ENCODE data around the gene NPDC1. TPM values are rescaled to one million over a fixed set of nuclear protein-coding genes. Genes with fewer than 3 reads are reported as not detected.
"Not testable (repeated sequence)": the region's sequence is repeated elsewhere in the genome, so short reads cannot be mapped to it uniquely, and the experiment has no call there.

The NPDC1 gene
- total and polyA plus RNA-seq, 5 experiments from 2014 or later: 2.1 to 9.3 (median 4.2) TPM

DNA sequence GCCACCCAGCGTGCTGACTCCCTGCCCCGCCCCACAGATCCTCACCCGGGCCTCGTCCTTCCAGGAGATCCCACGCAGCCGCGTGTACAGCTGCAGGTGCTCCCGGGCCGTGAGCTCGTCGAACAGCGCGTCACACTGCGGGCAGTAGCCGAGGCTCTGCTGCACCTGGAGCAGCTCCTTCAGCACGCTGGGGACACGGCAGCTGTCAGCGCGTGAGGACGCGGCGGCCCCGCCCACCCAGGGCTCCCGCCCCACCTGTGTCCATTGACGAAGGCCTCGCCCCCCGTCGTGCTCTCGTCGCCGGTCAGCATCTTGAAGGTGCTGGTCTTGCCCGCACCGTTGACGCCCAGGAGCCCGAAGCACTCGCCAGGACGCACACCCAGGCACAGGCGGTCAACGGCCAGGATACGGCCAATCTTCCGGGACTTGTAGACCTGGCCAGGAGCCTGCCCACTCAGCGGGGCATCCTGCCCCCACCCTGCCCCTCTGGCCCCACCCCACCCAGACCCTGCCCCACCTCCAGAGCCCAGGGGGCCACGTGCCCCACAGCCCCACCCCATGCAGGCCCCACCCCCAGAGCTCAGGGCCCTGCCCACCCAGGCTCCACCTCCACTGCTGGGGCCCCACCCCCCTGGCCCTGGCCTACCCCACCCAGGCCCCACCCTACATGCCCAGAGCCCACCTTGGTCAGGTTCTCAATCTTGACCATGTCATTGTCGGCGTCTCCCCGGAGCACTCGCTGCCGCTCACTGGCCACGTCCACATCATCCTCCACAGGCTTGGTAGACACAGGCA lies 35.8 kb downstream of the NPDC1 start:
- Mint-ChIP-seq H3K4me1 (peaks cover 0 to 3% (median 2%) of the 10 kb centered on the region in 4 donors), H3K36me3 (peaks cover 0 to 16% (median 0%) of the 10 kb centered on the region in 3 donors), H3K27ac (no peak overlapping the region), H3K27me3 (no peaks in the 10 kb centered on the region), H3K4me3 (no peak overlapping the region), H3K9me3 (no peaks in the 10 kb centered on the region)
- DNase-seq: no peak
- POLR2A ChIA-PET: interaction anchor here (1.2 kb wide), 1 partner anchor 14 kb away, joined by 5 read pairs; the partner anchor contains the start of gene CLIC3
- ATAC-seq: no peak

DNA sequence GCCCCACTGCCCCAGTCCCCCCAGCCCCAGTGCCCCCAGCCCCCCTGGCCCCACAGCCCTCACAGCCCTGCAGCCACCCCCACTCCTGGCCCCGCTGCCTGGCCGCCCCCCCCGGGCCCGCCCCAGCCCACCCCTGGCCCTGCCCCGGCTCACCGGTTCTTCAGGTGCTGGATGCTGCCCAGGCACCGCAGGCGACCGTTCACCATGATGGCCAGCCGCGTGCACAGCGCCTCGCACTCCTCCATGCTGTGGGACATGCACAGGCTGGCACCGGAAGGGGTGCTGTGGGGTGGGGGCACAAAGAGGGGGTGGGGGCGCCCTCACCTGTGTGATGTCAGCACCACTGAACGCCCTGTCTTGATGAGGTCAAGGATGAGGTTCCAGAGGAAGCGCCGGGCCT lies 36.8 kb downstream of the NPDC1 start:
- POLR2A ChIA-PET: interaction anchor here (1.2 kb wide), 1 partner anchor 13 kb away, joined by 5 read pairs; the partner anchor contains the start of gene CLIC3
- peaks cover 0 to 14% (median 0%) of the 10 kb centered on the region in 3 donors for H3K36me3 Mint-ChIP-seq
- H3K4me1 Mint-ChIP-seq: peaks cover 5 to 7% (median 6%) of the 10 kb centered on the region in 4 donors
- H3K27me3 Mint-ChIP-seq: no peaks in the 10 kb centered on the region
- no peak for ATAC-seq
- no peak overlapping the region for H3K27ac Mint-ChIP-seq
- H3K4me3 Mint-ChIP-seq: no peak overlapping the region
- no peak for DNase-seq
- no peaks in the 10 kb centered on the region for H3K9me3 Mint-ChIP-seq

DNA sequence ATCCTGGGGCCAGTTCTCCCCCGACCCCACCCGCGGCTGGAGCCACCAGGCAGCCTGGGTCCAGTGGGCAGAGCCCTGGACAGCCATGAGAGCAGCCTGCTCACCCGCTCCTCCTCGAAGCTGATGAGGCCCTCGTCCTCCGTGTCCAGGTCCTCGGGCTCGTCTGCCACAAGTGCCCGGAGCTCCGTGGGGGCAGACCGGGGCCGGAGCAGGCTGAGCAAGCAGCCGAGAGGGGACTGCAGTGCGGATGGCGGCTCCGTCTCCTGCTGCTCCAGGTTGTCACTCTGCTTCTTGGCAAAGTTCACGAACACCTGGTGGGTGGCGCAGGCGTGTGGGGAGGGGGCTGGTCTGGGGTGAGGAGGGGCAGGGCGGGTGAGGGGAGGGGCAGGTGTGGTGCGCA lies 37.7 kb downstream of the NPDC1 start:
- Mint-ChIP-seq H3K36me3 (peaks cover 0 to 14% (median 0%) of the 10 kb centered on the region in 3 donors), H3K4me3 (no peak overlapping the region), H3K9me3 (no peaks in the 10 kb centered on the region), H3K4me1 (peaks cover 5 to 7% (median 6%) of the 10 kb centered on the region in 4 donors), H3K27ac (no peak overlapping the region), H3K27me3 (no peaks in the 10 kb centered on the region)
- DNase-seq (no peak), ATAC-seq (no peak)
- POLR2A ChIA-PET: interaction anchor here (1.1 kb wide), 1 partner anchor 12 kb away, joined by 4 read pairs; the partner anchor contains the start of gene CLIC3

DNA sequence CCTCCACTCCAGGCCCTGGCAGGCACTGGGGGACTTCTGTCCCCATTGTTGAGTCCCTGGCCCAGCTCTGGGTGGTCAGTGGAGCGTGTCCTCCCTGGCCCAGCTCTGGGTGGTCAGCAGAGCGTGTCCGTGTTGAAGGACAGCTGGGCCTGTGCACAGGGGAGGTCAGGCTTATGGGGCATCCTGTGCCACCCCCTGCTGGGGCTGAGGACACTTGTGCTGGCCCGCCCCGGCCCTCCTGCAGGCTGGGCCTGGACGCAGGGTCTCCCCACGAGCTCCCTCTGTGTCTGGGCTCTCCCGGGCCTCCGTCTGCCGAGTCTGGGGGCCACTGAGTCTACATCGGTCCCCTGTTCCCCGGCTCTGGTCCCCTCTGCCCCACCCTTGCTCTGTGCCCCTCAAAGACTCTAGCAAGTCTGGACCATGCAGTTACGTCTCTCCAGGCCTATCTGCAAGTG lies 38.1 kb downstream of the NPDC1 start:
- Mint-ChIP-seq H3K27ac (no peak overlapping the region), H3K4me1 (peaks cover 5 to 7% (median 6%) of the 10 kb centered on the region in 4 donors), H3K27me3 (no peaks in the 10 kb centered on the region), H3K4me3 (no peak overlapping the region), H3K9me3 (no peaks in the 10 kb centered on the region), H3K36me3 (peaks cover 0 to 14% (median 0%) of the 10 kb centered on the region in 3 donors)
- DNase-seq (no peak), ATAC-seq (no peak)
- POLR2A ChIA-PET: interaction anchor here (1.1 kb wide), 1 partner anchor 11 kb away, joined by 4 read pairs; the partner anchor contains the start of gene CLIC3

DNA sequence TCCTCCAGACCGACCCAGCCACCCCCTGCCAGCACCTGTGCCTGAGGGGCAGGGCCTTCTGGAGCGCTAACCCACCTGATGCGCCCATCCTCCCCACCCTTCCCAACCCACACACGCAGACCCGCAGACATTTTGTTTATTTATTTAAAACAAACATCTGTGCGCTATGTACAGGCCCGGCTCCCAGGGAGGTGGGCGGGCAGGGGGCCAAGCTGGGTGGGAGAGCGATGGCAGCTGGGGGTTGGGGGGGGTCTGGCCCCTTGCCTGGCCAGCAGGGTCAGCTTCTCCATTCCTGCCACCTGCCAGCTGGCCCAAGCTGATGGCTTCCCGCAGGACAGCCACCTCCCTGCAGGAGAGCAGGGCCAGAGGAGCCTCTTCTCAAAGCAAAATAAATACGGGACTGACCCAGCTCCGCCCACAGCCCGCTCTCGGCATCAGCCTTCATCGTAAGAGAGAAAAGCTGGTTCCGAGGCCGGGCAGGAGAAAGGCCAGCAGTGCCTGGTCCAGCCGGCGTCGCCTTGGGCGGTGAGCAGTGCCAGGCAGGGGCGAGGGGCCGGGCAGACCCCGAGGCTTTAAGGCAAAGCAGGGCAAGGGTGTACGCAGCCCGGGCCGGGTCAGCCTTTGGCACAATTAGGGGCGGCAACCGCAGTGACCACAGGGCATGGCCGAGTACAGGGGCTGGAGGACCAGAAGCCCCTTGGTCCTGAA lies 38.7 kb downstream of the NPDC1 start:
- Mint-ChIP-seq H3K4me3 (no peak overlapping the region), H3K4me1 (peaks cover 5 to 7% (median 6%) of the 10 kb centered on the region in 4 donors), H3K27ac (no peak overlapping the region), H3K27me3 (no peaks in the 10 kb centered on the region), H3K9me3 (no peaks in the 10 kb centered on the region), H3K36me3 (peaks cover 0 to 12% (median 0%) of the 10 kb centered on the region in 3 donors)
- ATAC-seq: no peak
- POLR2A ChIA-PET: interaction anchor here (1.1 kb wide), 1 partner anchor 11 kb away, joined by 4 read pairs; the partner anchor contains the start of gene CLIC3
- DNase-seq: no peak

DNA sequence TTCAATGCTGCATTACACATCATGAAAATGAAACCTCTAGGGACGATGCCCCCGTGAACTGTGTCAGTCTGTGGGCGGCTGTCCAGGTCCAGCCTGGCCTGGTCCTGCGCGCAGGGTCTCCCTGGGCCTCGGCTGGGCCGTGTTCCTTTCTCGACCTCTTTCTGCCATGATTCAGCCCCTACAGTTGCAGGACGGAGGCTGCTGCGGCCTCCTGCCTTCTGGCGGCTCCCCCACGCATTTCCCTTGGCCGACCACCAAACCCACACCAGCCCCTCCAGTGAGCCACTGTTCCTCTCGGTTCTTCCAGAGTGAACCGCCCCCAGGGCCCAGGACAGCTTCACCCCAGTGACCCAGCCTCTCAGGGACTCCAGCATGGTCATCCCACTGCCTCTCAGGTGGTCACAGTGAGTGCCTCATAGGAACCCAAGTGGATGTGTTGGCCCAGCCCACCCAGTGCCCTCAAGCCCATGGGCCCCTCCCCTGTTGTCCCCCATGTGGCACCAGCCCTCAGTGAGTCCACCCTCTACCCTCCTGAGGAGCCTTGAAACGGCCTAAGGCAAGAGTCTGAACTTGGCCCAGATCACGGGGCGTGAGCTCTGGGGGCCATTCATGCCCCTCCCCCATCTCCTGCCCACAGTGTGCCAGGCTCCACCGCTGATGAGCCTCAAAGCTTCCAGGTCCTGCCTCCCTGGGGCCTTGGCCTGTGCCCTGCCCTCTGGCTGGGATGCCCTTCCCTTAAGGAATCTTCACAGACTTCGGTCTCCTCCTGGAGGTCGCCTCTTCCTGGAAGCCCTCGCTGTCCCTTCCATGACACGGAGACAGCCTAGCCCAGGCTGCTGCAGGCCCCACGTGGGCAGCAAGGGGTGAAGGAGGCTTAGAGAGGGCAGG lies 39.6 kb downstream of the NPDC1 start:
- Mint-ChIP-seq H3K27ac (peak overlapping the region in 1 of 10 donors; percentile 15), H3K9me3 (no peaks in the 10 kb centered on the region), H3K36me3 (peaks cover 0 to 8% (median 0%) of the 10 kb centered on the region in 3 donors), H3K27me3 (no peaks in the 10 kb centered on the region), H3K4me1 (peaks cover 5 to 7% (median 6%) of the 10 kb centered on the region in 4 donors), H3K4me3 (no peak overlapping the region)
- POLR2A ChIA-PET: no interaction called here
- ATAC-seq (no peak), DNase-seq (no peak)

DNA sequence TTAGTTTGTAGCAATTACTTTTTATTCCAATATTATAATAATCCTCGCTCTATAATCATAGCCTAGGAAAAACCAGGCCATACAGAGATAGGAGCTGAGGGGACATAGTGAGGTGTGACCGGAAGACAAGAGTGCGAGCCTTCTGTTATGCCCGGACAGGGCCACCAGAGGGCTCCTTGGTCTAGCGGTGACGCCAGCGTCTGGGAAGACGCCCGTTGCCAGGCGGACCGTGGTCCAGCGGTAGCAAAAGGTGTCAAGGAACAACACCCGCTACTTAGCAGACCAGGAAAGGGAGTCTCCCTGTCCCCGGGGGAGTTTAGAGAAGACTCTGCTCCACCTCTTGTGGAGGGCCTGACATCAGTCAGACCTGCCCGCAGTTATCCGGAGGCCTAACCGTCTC lies 41.7 kb downstream of the NPDC1 start:
- H3K27ac Mint-ChIP-seq, ATAC-seq, H3K36me3 Mint-ChIP-seq, POLR2A ChIA-PET, H3K9me3 Mint-ChIP-seq, H3K27me3 Mint-ChIP-seq, H3K4me3 Mint-ChIP-seq: not testable (repeated sequence)
- DNase-seq: peak in 1 of 10 donors; percentile 13
- peaks cover 12 to 21% (median 17%) of the 10 kb centered on the region in 4 donors for H3K4me1 Mint-ChIP-seq

DNA sequence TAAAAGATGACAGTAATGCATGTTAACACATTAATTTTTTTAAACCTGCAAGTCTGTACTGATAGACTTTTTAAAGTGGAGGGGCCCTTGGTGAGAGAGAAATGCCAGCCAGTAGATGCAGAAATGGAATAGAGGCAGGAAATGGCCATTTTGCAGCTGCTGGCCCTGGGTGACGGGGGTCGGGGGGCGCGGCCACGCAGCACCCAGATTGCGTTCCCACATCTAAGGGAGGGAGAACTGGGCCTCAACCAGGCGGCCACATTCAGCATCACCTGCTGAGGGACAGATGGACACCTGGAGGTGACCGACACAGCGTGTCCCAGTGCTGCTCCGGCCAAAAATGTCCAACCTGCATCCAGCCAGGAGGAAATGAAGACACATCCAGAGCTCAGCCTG lies 43.3 kb downstream of the NPDC1 start:
- Mint-ChIP-seq H3K4me3 (no peak overlapping the region), H3K36me3 (no peaks in the 10 kb centered on the region), H3K4me1 (peaks cover 21 to 33% (median 28%) of the 10 kb centered on the region in 4 donors), H3K9me3 (no peaks in the 10 kb centered on the region), H3K27me3 (no peaks in the 10 kb centered on the region), H3K27ac (no peak overlapping the region)
- DNase-seq (no peak), ATAC-seq (no peak)
- POLR2A ChIA-PET: interaction anchor here (0.6 to 2.6 kb wide), 3 partner anchors 10 to 198 kb away, joined by 3 to 8 read pairs (median 5); partner anchors contain the start of gene PAXX

DNA sequence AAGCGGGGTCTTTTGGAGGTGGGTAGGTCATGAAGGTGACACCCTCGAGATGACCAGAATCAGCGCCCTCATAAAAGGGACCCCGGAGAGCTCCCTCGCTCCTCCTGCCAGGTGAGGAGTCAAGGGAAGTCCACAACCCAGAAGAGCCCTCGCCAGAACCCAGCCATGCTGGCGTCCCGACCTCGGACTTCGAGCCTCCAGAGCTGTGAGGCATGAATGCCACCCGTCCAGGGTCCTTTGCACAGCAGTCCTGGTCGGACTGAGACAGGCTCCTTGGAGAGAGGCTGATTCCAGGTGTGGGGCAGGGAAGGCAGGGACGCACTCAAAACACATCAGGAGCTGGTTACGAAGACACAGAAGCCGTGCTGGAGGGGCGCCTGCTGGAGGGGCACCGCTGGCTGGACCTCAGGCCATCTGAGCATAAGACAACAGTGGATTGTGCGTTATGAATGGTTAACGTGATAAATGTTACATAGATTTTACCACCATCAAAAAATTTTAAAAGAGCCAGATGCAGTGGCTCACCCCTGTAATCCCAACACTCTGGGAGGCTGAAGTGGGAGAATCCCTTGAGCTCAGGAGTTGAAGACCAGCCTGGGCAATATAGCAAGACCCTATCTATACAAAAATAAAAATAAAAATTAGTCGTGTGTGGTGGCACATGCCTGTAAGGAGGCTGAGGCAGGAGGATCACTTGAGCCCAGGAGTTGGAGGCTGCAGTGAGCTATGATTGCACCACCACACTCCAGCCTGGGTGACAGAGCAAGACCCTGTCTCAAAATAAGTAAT lies 43.9 kb downstream of the NPDC1 start:
- ATAC-seq (no peak), DNase-seq (no peak)
- Mint-ChIP-seq H3K4me1 (peaks cover 23 to 37% (median 31%) of the 10 kb centered on the region in 4 donors), H3K27ac (no peak overlapping the region), H3K9me3 (no peaks in the 10 kb centered on the region), H3K27me3 (no peaks in the 10 kb centered on the region), H3K36me3 (no peaks in the 10 kb centered on the region), H3K4me3 (no peak overlapping the region)
- POLR2A ChIA-PET: interaction anchor here (0.6 to 2.6 kb wide), 3 partner anchors 9 to 197 kb away, joined by 3 to 8 read pairs (median 5); partner anchors contain the start of gene PAXX

DNA sequence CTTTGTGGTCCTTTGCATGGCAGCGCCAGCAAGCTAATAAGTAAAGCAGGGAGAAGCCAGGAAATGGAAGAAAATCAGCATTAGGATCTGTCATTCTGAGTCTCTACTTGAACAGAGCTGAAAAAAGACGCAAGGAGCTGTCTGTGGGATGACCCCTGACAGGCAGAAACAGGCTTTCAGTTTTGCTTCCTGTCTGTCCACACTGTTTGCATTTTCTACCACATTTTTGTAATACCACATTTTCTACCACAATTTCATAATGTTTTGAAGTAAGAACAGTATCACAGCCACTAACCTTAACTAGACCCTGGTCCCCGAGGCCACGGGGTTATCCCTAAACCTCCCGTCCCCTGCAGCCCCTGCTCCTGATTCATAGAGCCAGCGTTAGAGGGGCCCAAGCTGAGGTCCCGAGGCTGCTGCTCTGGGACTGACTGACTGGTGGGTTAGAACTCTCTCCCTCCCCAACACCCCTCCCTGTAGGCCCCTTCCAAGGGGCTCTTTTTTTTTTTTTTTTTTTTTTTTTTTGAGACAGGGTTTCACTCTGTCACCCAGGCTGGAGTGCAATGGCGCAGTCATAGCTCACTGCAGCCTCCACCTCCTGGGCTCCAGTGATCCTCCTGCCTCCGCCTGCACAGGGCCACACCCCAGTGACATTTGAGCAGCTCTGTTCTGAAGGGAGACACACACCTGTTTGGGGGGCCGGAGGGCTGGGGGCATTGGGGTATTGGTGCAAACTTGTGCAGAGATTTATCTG lies 45.6 kb downstream of the NPDC1 start:
- H3K4me1 Mint-ChIP-seq: peaks cover 23 to 43% (median 41%) of the 10 kb centered on the region in 4 donors
- ATAC-seq (peak; percentile 9 to 40), DNase-seq (peak in 2 of 10 donors; percentile 26 to 53)
- H3K9me3 Mint-ChIP-seq: no peaks in the 10 kb centered on the region
- POLR2A ChIA-PET: interaction anchor here (0.6 to 2.6 kb wide), 10 partner anchors 7 to 240 kb away, joined by 3 to 8 read pairs (median 4); partner anchors contain the start of genes PAXX and TUBB4B
- peak overlapping the region in 9 of 10 donors; percentile 0 to 78 (median 58) for H3K4me3 Mint-ChIP-seq
- no peaks in the 10 kb centered on the region for H3K36me3 Mint-ChIP-seq
- no peaks in the 10 kb centered on the region for H3K27me3 Mint-ChIP-seq
- H3K27ac Mint-ChIP-seq: peak overlapping the region; percentile 38 to 90 (median 76)

Data from naive thymus-derived CD8-positive, alpha-beta T cell (primary cell).